Measurements from ENCODE around the gene CABCOCO1.

The CABCOCO1 gene

GRCh38 chr10:61792097-61792716 is 129.5 kb downstream of the CABCOCO1 start:
- DNase-seq (ENCODE audit: low spot score): no peak
- in situ Hi-C loops (cut with MboI; ENCODE audit: low pct_unique_long_range_greater_than_20kb, low sequenced_read_pairs, unreplicated experiment): no loop called here
- no peak for TF ChIP-seq CTCF (IDR thresholded peaks at IDR 0.05; ENCODE audit: extremely low read depth, insufficient read depth, missing control alignments)

DNA sequence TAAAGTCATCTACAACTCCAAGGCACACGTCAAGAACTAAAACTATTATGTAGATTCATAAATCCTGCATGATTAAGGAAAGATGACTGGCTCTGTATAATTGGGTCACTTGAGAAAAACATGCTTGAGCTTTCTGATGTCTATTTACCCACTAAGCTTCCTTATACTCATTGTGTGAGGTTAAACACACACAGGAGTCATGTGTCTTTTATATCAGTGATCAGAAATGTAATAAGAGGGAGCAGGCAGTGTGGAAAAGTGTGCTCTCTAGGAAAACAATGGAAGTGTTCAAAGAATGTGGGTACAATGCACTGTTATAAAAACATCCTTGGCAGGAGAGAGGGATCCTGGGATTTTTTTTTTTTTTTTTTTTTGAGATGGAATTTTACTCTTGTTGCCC is 130.2 kb downstream of the CABCOCO1 start:
- DNase-seq (ENCODE audit: low spot score): no peak
- in situ Hi-C loops (cut with MboI; ENCODE audit: low pct_unique_long_range_greater_than_20kb, low sequenced_read_pairs, unreplicated experiment): no loop called here
- TF ChIP-seq CTCF (IDR thresholded peaks at IDR 0.05; ENCODE audit: extremely low read depth, insufficient read depth, missing control alignments): no peak

- in situ Hi-C loops (cut with MboI; ENCODE audit: low pct_unique_long_range_greater_than_20kb, low sequenced_read_pairs, unreplicated experiment): no loop called here
- DNase-seq (ENCODE audit: low spot score): no peak
- TF ChIP-seq CTCF (IDR thresholded peaks at IDR 0.05; ENCODE audit: extremely low read depth, insufficient read depth, missing control alignments): no peak
Measured at GRCh38 chr10:61793760-61794703, 131.3 kb downstream of the CABCOCO1 start.

GRCh38 chr10:61795147-61795546 is 132.4 kb downstream of the CABCOCO1 start:
- no peak for TF ChIP-seq CTCF (IDR thresholded peaks at IDR 0.05; ENCODE audit: extremely low read depth, insufficient read depth, missing control alignments)
- in situ Hi-C loops (cut with MboI; ENCODE audit: low pct_unique_long_range_greater_than_20kb, low sequenced_read_pairs, unreplicated experiment): no loop called here
- DNase-seq (ENCODE audit: low spot score): no peak

GRCh38 chr10:61795551-61795950 is 132.8 kb downstream of the CABCOCO1 start:
- in situ Hi-C loops (cut with MboI; ENCODE audit: low pct_unique_long_range_greater_than_20kb, low sequenced_read_pairs, unreplicated experiment): no loop called here
- no peak for DNase-seq (ENCODE audit: low spot score)
- TF ChIP-seq CTCF (IDR thresholded peaks at IDR 0.05; ENCODE audit: extremely low read depth, insufficient read depth, missing control alignments): no peak

DNA sequence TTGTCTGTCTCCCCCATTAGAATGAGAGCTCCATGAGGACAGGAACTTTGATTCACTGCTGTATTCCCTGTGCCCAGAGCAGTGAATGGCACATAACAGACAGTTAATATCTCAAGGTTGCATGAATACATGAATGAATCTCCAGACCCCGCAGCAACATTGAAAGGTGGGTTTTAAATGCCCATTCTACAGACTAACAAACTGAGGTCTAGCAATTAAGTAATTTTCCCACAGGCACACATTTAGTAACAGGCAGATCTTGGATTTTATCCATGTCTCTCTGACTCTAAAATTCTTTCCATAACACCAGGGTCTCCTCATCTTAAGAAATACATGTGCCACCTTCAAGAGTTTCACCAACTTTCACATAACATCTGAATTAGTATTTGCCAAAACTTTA is 134.1 kb downstream of the CABCOCO1 start:
- no peak for DNase-seq (ENCODE audit: low spot score)
- no peak for TF ChIP-seq CTCF (IDR thresholded peaks at IDR 0.05; ENCODE audit: extremely low read depth, insufficient read depth, missing control alignments)
- in situ Hi-C loops (cut with MboI; ENCODE audit: low pct_unique_long_range_greater_than_20kb, low sequenced_read_pairs, unreplicated experiment): no loop called here

Data from GM13977 (cell line).